ENCODE results near the gene RNF169.

DNA sequence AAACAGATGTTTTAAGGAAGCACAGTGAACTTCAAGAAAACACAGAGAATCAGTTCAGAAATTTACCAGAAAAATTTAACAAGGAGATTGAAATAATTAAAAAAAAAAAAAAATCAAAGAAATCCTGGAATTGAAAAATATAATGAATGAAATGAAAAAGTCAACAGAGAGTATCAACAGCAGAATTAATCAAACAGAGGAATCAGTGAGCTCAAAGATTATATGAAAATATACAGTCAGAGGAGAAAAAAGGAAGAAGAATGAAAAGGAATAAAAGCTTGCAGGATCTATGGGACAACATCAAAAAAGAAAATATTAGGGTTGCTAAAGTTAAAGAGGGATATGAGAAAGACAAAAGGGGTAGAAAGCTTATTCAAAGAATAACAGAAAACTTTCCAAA lies 117.9 kb downstream of the RNF169 start:
- no peak for TF ChIP-seq POLR2AphosphoS5 (IDR thresholded peaks at IDR 0.05; ENCODE audit: insufficient read depth in 1 of 2, low read depth in 1 of 2)
- TF ChIP-seq, protein P1, sequence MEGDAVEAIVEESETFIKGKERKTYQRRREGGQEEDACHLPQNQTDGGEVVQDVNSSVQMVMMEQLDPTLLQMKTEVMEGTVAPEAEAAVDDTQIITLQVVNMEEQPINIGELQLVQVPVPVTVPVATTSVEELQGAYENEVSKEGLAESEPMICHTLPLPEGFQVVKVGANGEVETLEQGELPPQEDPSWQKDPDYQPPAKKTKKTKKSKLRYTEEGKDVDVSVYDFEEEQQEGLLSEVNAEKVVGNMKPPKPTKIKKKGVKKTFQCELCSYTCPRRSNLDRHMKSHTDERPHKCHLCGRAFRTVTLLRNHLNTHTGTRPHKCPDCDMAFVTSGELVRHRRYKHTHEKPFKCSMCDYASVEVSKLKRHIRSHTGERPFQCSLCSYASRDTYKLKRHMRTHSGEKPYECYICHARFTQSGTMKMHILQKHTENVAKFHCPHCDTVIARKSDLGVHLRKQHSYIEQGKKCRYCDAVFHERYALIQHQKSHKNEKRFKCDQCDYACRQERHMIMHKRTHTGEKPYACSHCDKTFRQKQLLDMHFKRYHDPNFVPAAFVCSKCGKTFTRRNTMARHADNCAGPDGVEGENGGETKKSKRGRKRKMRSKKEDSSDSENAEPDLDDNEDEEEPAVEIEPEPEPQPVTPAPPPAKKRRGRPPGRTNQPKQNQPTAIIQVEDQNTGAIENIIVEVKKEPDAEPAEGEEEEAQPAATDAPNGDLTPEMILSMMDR (IDR thresholded peaks at IDR 0.05) = no peak
- no peak for TF ChIP-seq POLR2A (IDR thresholded peaks at IDR 0.05)
